H7 (cell line): ENCODE data around the gene INIP. TPM values are rescaled to one million over a fixed set of nuclear protein-coding genes. Genes with fewer than 3 reads are reported as not detected.
"Not testable (repeated sequence)": the region's sequence is repeated elsewhere in the genome, so short reads cannot be mapped to it uniquely, and the experiment has no call there.

ENCODE experiments used
- DNase-seq: peaks from one replicate; pipeline ENCODE4 v3.0.0; 2012
- H3K27me3 ChIP-seq: 2 replicates; pipeline ENCODE4 v1.6.0; 2011; ENCODE audit warnings: mild to moderate bottlenecking, low read length; ENCODE audit not compliant: control insufficient read depth, insufficient read depth
- H3K36me3 ChIP-seq: replicated peaks from 2 replicates; pipeline ENCODE4 v1.5.1; 2011; ENCODE audit warnings: low read length; ENCODE audit not compliant: control insufficient read depth, insufficient read depth
- H3K4me3 ChIP-seq: 2 replicates; pipeline ENCODE4 v1.5.1; 2011; ENCODE audit warnings: low read depth, mild to moderate bottlenecking, control low read depth, low read length, moderate library complexity; ENCODE audit not compliant: insufficient read depth
- total RNA-seq: library from RNA; depleted of rRNA; stranded (reverse); fragments of >200 nt; shearing (Covaris generic); gene quantifications from 2 replicates; pipeline ENCODE4 v1.2.3, GENCODE V29; 2014

The INIP gene
- total RNA-seq, 1 experiment from 2014 or later, result 9.3 TPM

- H3K27me3 ChIP-seq, result no peaks in the 10 kb centered on the region
- DNase-seq, result no peak
- H3K4me3 ChIP-seq, result no peak overlapping the region
- no peaks in the 10 kb centered on the region for H3K36me3 ChIP-seq
Measured at GRCh38 chr9:112719696-112720095, 1.8 kb upstream of the INIP start.

GRCh38 chr9:112719241-112719691 lies 1.3 kb upstream of the INIP start:
- H3K4me3 ChIP-seq, result no peak overlapping the region
- no peaks in the 10 kb centered on the region for H3K27me3 ChIP-seq
- DNase-seq, result no peak
- no peaks in the 10 kb centered on the region for H3K36me3 ChIP-seq

- Histone ChIP-seq H3K36me3 (no peaks in the 10 kb centered on the region), H3K4me3 (no peak overlapping the region), H3K27me3 (no peaks in the 10 kb centered on the region)
- DNase-seq, result no peak
Measured at GRCh38 chr9:112712678-112713077, 5.2 kb downstream of the INIP start.

GRCh38 chr9:112711050-112711689 lies 6.7 kb downstream of the INIP start:
- Histone ChIP-seq H3K36me3 (no peaks in the 10 kb centered on the region), H3K4me3 (no peak overlapping the region), H3K27me3 (no peaks in the 10 kb centered on the region)
- peak; percentile 21 for DNase-seq

- no peaks in the 10 kb centered on the region for H3K36me3 ChIP-seq
- H3K27me3 ChIP-seq, result no peaks in the 10 kb centered on the region
- DNase-seq, result peak; percentile 44
- no peak overlapping the region for H3K4me3 ChIP-seq
Measured at GRCh38 chr9:112705768-112706427, 12.0 kb downstream of the INIP start.

GRCh38 chr9:112703304-112703703 lies 14.6 kb downstream of the INIP start:
- H3K27me3 ChIP-seq, result no peaks in the 10 kb centered on the region
- no peak overlapping the region for H3K4me3 ChIP-seq
- no peak for DNase-seq
- H3K36me3 ChIP-seq, result no peaks in the 10 kb centered on the region

- H3K36me3 ChIP-seq, result no peaks in the 10 kb centered on the region
- H3K27me3 ChIP-seq, result no peaks in the 10 kb centered on the region
- no peak for DNase-seq
- H3K4me3 ChIP-seq, result no peak overlapping the region
Measured at GRCh38 chr9:112700085-112700484, 17.8 kb downstream of the INIP start.

GRCh38 chr9:112699230-112699629 lies 18.7 kb downstream of the INIP start:
- no peaks in the 10 kb centered on the region for H3K27me3 ChIP-seq
- no peak overlapping the region for H3K4me3 ChIP-seq
- no peak for DNase-seq
- H3K36me3 ChIP-seq, result no peaks in the 10 kb centered on the region

- H3K4me3 ChIP-seq, result no peak overlapping the region
- H3K27me3 ChIP-seq, result no peaks in the 10 kb centered on the region
- H3K36me3 ChIP-seq, result no peaks in the 10 kb centered on the region
- no peak for DNase-seq
Measured at GRCh38 chr9:112696461-112696860, 21.5 kb downstream of the INIP start.

GRCh38 chr9:112694706-112695555 lies 23.0 kb downstream of the INIP start:
- peaks cover 7% of the 10 kb centered on the region; the same call in 1 of the 2 replicates for H3K36me3 ChIP-seq
- no peak for DNase-seq
- H3K27me3 ChIP-seq, result no peaks in the 10 kb centered on the region
- no peak overlapping the region for H3K4me3 ChIP-seq

GRCh38 chr9:112689161-112689740 lies 28.7 kb downstream of the INIP start:
- no peak for DNase-seq
- Histone ChIP-seq H3K27me3 (no peaks in the 10 kb centered on the region), H3K36me3 (peaks cover 9% of the 10 kb centered on the region; the same call in 1 of the 2 replicates), H3K4me3 (no peak overlapping the region)

GRCh38 chr9:112680731-112681402 lies 37.0 kb downstream of the INIP start:
- Histone ChIP-seq H3K36me3 (no peaks in the 10 kb centered on the region), H3K4me3 (no peak overlapping the region), H3K27me3 (no peaks in the 10 kb centered on the region)
- DNase-seq, result no peak

GRCh38 chr9:112677040-112677439 lies 40.9 kb downstream of the INIP start:
- Histone ChIP-seq H3K27me3 (no peaks in the 10 kb centered on the region), H3K4me3 (no peak overlapping the region), H3K36me3 (no peaks in the 10 kb centered on the region)
- no peak for DNase-seq

GRCh38 chr9:112673221-112673620 lies 44.7 kb downstream of the INIP start:
- not testable (repeated sequence) for H3K36me3 ChIP-seq, H3K27me3 ChIP-seq, H3K4me3 ChIP-seq, DNase-seq
